GM18868 (cell line): ENCODE data around the gene ARID1B.
A peak's percentile ranks its signal among the peaks of the same experiment; 100 is the strongest.

Source experiments
- ATAC-seq: cut with Tn5 transposase; IDR thresholded peaks from one replicate; pipeline ENCODE4 v1.9.1; 2021; ENCODE audit warnings: mild to moderate bottlenecking, moderate library complexity; ENCODE audit not compliant: unreplicated experiment

Gene ARID1B

DNA sequence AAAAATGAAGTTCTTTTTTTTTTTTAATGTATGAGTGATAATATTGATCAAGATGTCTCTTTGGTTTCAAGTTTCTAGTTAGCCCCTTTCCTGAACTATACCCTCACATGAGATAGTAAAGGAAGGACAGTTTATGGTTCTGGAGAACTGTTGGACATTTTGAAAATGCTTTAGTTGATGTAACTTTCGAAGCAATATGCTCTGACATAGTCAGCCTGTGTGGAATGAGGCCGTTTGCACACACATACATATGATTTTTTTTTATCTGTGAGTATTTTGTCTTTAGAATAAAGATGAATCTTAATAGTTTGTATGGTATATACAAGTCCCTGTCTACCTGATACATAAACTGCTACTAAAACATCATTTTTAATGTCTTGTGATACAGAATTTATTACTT lies 177.0 kb downstream of the ARID1B start:
- ATAC-seq = no peak

DNA sequence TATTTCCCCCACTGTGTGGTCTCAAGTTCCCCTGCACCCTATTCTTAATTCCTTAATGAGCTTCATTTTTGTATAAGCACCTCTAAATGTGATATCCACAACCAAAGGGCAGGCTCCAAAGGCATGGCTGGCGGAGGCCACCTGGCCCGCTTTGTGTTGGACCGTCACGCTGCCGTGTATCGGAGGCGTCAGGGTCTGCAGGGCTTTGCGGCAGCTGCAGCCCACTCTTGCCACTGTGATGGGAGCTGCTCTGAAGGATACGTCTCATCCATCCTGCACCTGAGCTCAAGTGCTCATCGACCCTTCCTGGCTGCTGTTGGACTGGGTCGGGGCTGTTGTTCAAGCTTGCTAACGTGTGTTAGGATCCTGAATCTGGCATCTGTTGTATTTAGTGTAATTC lies 177.6 kb downstream of the ARID1B start:
- no peak for ATAC-seq

DNA sequence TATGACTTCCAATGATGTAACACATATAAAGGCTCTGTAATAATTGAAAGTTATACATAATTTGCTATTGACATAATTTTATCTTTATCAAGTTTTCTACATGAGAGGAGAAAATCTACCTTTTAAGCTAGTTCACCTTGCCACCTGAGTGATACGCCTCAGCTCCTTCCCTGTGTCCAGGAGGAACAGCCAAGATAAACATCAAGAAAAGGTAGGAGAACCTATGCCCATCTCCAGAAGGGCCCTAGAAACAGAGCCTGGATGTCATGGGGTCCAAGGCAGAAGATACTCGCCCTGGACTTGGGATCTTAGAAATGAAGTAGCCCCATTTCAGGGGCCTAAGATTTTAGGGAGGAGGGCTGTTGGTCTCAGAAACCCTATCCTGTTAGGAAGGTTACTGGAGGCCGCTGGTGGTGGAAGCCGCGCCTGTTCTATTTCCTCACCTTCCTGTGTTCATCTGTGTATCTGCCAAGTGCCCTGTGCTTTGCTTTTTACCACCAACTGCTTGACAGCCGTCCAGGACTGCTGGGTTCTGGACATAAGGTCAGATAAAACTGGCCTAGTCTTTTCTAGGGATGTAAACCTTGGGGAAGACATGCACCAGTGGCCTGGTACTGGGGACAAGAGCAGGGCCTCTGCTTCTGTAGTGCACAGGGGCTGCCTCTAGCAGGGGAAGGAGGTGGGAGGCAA lies 178.5 kb downstream of the ARID1B start:
- ATAC-seq = no peak

DNA sequence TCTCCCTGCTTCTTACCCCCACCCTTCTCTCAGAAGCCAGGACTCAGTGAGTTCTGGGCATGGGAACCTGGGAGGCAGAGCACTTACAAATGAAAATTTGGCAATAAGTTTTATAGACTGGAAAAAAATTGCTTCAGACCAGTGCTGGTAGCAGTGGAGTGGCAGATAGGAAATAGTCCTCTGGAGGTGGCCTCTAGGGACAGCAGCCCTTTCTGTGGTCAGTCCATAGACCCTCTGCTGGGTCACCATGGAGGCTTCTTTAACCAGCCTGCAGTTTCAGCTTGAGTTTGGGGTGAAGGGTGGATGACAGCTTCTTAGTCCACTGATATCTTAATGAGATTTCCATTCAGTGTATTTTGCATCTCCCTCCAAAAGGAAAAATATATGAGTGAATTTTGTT lies 179.1 kb downstream of the ARID1B start:
- no peak for ATAC-seq

DNA sequence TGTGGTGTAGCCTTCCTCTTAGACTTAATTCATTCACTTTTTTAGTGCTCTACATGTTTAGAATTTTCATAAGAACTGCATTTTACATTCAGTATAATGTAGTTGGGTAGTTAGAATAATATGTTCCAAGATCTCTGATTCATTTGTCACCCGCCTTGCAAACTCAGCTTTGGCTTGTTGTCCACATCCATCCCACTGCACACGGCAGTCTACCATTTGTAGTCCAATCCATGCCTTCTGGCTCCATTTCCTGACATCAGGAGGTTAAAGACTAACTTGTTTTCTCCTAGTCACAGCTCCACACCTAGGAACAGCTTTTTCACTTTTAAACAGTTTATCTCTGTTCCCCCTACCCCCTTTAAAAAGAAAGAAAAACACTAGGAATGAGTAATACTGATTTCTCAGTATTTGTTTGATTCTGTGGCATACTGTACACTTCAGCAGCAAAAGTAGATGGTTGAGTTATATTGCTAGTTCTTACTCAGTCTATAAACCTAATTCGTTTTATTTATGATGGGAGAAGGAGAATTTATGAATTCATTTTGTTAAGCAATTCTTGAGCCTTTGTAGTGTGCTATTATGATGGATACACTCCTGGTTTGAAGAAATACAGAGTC lies 180.9 kb downstream of the ARID1B start:
- peak; percentile 81 for ATAC-seq

DNA sequence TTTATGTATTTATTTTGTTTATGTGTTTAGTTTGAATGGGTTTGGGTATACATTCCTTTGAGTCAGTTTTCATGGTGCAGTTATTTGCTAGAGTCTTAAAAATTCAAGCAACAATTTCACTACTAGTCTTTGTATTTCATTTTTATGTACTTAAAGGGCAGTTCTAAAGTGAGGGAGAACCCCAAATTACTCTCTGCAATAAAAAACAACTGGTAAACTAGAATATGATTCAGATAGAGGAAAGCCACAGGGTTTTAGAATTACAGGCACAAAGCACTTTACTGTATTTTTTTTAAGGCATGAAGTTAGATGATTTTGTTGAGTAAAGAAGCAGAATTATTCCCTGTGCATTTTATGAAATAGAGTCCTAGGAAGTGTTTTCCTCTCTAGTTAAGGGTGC lies 183.3 kb downstream of the ARID1B start:
- ATAC-seq = no peak

DNA sequence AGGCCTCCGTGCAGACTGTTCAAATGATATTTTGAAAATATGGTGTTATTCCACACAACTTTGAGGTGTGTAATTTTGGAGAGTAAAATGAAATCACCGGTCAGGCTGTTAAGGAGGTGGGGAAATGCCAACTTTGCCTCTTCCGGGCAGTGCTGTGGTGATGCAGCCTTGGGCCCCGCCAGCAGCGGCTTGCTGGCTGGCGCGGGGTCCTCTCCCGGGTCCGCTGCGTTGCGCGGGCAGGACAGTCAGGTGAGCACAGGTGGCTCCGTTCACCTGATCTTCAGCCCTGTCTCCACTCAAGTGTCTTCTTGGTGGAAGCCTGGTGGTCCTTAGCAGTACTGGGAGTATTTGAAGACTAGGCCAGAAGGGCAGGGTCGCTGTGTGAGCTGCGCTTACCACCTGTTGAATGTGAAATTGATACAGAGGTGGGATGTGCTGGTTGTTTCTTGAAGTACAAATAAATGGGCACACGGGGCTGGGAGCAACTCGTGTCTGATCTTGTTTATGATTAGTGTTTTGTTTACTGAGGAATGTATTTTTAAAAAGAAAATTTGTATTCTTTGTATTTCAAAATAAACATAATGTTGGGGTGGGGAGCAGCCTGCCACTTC lies 184.2 kb downstream of the ARID1B start:
- ATAC-seq = no peak

DNA sequence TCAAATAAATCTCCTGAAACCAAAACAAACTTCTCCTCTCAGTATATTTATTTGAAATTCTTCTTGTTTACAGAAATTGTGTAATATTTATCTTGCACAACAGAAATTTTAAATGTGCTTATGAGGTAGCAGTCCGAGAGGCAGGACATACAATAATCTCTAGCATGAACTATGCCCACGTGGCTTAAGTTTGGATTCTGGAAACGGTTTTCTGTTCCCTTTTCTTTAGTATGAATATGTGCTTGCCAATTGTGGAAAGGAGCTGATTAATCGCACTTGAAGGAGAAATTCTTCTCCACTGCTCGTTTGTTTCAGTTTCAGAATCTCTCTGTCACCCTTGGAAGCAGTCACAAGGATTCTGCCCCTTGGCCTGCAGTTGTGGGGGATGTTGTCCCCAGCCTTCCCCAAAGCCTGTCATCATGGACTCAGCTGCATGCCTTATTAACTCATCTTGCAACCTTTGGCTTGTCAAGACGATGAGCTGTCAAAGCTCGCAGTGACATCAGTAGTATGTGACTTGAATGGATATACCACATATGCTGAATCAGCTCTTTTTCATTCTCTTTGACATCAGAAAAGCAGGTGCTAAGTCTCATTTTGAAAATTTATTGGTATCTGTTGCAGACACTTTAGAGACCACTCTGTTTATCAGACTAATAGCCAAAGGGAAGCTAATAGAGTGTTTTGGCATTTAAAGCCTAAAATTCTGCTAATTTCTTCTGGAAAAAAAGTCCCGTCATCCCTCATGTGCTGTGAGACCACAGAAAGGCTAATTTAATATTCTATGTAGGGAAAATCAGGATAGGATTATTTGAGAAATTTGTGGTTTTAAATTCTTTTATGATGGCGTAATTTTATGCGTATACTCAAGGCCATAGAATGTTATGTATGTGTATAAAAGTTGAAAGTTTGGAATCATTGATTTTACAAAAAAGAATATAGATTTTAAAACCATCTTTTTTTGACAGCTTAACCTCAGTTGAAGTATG lies 186.8 kb downstream of the ARID1B start:
- no peak for ATAC-seq

DNA sequence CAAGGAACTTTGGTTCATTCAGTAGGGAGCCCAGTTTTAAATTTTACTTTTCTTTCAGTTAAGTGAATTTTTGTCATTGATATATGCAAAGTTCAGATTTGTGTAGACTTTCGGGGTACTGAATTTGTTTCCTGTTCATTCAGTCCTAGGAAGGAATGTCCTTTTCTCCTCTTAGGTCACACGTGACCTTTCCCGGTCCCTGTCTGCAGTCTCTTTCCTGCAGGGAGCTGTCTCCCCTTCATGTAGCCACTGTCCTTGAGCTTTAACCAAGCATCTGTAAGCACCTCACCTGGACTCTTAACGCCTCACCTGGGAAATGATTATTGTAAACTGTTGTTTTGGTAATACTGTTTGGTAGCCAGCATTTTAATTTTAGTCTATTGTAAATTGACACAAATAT lies 190.7 kb downstream of the ARID1B start:
- no peak for ATAC-seq

DNA sequence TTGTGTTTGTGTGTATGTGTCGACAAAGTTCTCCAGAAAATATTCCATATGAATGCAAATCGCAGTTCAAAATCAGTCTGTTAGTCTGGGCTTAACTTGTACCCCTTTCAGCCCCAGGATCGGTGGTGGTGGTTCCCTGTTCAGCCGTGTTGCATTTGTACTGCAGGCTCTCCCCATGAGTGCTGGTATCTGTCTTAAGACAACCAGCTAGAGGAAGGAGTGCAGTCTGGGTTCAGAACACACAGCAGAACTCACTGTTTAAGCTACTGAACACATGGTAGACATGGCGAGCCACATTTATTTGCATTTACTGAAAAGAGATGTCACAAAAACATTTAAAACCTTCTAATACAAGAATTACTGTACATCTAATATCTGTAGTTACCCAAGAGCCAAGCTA lies 192.1 kb downstream of the ARID1B start:
- ATAC-seq = no peak

DNA sequence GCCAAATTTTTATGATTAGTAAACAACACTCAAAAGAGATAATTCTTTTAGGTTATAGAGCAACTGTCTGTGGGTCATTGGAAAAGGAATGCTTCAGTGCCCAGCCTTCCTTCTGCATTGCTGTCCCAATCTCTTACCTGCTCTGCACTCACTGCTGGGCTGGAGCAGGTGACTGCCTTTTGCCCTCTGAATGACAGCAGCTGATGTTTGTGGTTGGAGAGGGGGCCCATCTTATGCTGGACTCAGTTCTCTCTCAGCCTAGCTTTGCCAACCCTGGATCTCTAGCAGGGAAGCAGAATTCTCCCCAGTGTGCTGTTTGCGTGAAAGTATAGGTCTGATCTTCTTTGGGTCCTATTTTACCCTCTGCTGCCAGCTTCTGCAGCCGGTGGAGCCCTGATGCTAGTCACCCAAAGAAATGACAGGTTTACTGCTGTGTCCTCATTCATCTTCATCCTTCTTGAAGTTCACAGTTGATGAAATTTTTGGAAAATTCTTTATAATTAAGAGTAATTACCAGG lies 193.5 kb downstream of the ARID1B start:
- ATAC-seq = no peak

DNA sequence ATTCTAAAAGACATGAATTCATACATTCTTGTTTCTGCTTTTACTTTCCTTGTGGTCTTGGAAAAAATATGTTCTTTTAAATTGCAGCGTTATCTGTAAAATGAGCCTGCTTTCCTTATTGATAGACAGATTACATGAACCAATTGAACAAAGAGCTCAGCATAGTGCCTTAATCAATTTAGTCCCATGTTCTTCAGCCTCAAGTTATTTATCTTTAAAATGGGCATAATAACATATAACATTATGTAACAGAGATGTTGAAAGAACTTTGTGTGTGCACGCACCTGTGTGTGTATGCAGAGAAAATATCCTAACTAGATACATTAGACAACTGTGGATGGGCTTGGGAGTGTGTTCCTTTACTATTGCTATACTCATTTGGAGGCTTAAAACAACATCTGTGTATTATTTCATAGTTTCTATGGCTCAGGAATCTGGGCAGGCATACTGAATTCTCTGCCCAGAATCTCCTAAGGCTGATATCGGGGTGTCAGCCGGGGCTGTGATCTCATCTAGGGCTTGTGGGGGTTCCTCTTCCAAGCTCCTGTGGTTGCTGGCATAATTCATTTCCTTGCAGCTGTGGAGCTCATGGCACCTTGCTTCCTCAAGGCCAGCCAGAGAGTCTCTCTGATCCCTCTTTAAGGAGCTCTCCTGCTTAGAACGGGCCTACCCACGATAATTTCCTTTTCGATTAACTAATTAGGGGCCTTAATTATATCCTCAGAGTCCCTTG lies 194.1 kb downstream of the ARID1B start:
- ATAC-seq = no peak

DNA sequence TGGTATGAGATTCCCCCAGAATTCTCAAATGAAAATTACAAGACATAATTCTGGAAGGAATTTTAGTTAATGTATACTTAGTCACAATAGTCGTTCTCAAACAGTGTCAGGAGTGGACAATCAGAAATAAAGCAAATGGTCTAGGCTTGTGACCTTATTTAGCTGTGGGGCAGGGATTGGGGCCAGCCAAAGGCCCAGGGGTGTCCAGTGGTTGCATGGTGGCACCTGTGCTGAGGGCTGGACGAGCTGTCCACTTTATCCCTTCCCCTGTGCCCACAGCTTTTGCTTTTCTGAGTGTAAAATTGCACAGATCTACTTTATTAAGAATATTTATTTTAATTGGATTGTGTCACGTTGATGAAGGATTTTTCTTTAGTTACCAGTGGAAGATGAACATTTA lies 195.0 kb downstream of the ARID1B start:
- no peak for ATAC-seq

DNA sequence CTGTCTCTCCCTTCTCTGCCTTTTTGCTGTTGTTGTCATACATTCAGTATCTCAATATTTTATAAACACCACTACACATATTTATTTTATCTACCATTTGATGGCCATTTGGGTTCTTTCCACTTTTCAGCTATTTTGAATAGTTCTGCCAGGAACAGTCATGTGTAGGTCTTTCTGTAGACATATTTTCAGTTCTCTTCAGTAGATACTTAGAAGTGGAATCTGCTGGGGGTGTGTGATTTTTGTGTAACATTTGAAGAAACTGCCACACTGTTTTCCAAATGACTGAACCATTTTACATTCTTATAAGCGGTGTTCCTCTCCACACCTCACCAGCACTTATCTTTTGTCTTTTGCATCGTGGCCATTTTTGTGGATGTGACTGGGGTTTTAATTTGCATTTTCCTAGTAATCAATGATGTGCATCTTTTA lies 197.7 kb downstream of the ARID1B start:
- ATAC-seq = no peak

DNA sequence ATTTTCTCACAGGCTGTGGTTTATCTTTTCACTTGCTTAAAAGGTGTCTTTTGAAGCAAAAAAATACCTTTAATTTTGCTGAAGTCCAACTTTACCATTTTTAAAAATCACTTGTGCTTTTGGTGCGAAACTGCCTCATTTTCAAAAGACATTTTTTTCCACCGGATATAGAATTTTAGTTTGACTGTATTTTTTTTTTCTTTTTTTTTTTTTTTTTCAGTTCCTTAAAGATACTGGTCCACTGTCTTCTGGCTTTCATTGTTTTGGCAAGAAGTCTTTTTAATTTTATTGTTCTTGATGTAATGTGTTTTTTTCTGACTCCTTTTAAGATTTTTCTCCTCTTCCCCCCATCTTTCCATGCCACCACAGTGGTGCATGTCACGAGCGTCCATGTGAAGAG lies 198.2 kb downstream of the ARID1B start:
- ATAC-seq = no peak

DNA sequence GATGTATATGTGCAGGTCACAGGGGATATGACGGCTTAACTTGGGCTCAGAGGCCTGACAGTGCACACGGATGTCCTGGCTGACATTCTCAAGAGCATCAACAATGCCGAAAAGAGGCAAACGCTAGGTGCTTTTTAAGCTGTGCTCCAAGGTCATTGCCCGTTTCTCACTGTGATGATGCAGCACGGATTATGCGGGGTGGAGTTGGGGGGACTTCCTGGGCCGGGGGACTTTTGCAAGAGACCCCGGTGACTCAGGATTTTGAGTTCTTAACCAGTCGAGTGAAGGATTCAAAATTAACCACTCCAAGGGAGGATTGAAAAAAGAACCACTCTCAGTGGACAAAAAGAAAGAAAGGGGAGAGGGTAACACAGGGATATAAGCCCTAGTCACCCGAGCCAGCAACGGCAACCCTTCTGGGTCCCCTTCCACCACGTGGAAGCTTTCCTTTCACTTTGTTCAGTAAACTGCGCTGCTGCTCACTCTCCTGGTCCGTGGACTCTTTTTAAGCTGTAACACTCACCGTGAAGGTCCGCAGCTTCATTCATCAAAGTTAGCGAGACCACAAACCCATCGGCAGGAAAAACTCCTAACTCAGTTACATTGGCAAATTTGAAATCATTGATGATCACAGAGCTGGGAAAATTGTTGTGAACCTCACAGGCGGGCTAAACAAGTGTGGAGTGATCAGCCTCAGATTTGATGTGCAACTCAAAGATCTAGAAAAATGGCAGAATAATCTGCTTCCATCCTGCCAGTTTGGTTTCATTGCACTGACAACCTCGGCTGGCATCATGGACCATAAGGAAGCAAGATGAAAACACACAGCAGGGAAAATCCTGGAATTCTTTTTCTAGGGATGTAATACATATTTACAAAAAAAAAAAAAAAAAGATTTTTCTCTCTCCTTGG lies 199.3 kb downstream of the ARID1B start:
- ATAC-seq = no peak

DNA sequence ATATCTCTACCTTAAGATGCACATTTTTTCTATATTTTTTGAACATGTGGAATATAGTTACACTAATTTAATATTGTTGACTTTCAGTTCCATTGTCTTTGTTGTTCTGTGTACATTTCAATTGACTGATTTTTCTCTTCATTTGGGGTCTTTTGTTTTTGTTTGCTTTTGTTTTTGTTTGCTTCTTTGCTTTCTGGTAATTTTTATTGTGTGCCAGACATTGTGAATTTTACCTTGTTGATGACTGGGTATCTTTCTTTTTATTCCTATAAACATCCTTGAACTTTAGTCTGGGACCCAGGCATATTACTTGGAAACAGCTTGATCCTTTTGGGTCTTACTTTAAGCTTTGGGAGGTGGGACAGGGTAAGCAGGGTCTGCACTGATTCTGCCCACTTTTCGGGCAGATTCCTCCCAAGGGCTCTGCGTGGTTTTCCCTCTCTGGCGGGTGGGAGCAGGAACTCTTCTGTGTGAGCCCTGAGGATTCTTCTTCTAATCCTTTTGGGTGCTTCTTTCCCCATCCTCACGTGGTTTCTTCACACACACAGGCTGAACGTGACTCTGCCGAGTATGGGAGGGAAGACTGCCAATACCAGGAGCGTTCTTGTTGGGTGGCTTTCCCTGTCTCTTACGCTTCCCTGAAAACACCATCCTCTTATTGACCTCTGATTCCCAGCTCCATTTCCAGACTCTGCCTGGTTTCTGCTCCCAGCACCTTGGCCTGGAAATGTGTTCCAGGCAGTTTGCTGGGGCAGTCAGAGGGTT lies 200.5 kb downstream of the ARID1B start:
- no peak for ATAC-seq

DNA sequence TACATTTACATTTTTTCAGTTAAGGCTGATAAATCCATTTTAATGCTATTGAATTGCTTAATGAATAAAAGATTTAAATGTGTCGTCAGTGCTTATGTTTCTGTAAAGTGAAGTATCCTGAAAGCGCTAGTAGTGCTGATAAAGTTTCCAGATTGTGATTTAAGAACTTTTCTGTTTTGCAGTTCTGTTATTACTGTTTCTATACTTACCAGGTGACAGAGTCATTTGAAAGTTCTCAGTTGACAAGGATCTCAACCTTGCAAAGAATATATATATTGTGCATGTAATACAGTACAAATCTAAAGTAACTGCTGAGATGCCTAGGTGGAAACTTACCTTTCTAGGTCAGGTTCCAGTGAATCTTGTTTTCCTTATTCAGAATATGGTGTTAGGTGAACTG lies 201.8 kb downstream of the ARID1B start:
- peak; percentile 68 for ATAC-seq

DNA sequence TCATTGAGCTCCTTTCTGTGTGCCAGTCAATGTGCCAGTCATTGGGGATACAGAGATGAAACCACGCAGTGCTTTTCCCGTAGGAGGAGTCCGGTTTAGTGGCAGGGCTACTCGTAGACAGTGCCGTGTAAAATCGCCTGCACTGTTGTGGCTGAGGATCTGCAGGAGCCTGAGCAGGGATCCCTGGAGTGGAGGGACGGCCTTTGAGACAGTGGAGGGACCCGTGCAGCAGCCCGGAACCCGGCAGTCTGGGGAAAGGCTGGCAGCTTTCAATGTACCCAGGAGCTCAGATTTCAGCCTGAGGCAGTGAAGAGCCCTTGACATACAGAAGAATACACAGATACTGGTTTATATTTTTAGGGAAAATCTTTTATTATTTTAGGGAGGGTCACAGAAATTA lies 203.3 kb downstream of the ARID1B start:
- no peak for ATAC-seq
